22Rv1 (cell line): ENCODE data around the gene APBB2.

Experiments used
- H3K27ac ChIP-seq: fragments of 450-650 bp; 2 replicates; pipeline ENCODE4 v1.5.1; 2017
- CTCF ChIP-seq: fragments of 450-650 bp; IDR thresholded peaks from 2 replicates; pipeline ENCODE4 v1.5.1; 2017; ENCODE audit warnings: mild to moderate bottlenecking
- ZFX ChIP-seq: fragments of 450-650 bp; IDR thresholded peaks from 2 replicates; pipeline ENCODE4 v1.6.1; 2017; ENCODE audit warnings: antibody characterized with exemption, borderline replicate concordance

Gene APBB2

GRCh38 chr4:40864531-40864930, 349.8 kb downstream of the APBB2 start:
- TF ChIP-seq ZFX: no peak
- no peak for TF ChIP-seq CTCF
- H3K27ac ChIP-seq: no peak overlapping the region

- no peak overlapping the region for H3K27ac ChIP-seq
- TF ChIP-seq CTCF: no peak
- no peak for TF ChIP-seq ZFX
Measured at GRCh38 chr4:40858962-40859361, 355.4 kb downstream of the APBB2 start.

GRCh38 chr4:40857956-40858355, 356.4 kb downstream of the APBB2 start:
- H3K27ac ChIP-seq: no peak overlapping the region
- TF ChIP-seq CTCF: no peak
- no peak for TF ChIP-seq ZFX

- H3K27ac ChIP-seq: no peak overlapping the region
- TF ChIP-seq ZFX (no peak), CTCF (no peak)
Measured at GRCh38 chr4:40856840-40857362, 357.4 kb downstream of the APBB2 start.

- H3K27ac ChIP-seq: no peak overlapping the region
- TF ChIP-seq ZFX: no peak
- no peak for TF ChIP-seq CTCF
Measured at GRCh38 chr4:40856277-40856839, 358.0 kb downstream of the APBB2 start.

GRCh38 chr4:40850496-40850895, 363.8 kb downstream of the APBB2 start:
- no peak for TF ChIP-seq CTCF
- TF ChIP-seq ZFX: no peak

GRCh38 chr4:40848940-40849339, 365.4 kb downstream of the APBB2 start:
- no peak overlapping the region for H3K27ac ChIP-seq
- TF ChIP-seq CTCF (no peak), ZFX (no peak)

More at GRCh38 chr4:40850496-40850895, 363.8 kb downstream of the APBB2 start:
- H3K27ac ChIP-seq: no peak overlapping the region
